Immature natural killer cell (primary cell): ENCODE results near the gene SEC14L3. TPM values are rescaled to one million over a fixed set of nuclear protein-coding genes. Genes with fewer than 3 reads are reported as not detected.

Source experiments
- DNase-seq, 3 donors: peaks; one replicate each; pipeline ENCODE4 v3.0.0; 2022; ENCODE audit warnings: mixed read lengths in 1 of 3
- H3K27ac Mint-ChIP-seq, 6 donors: one replicate each; pipeline ENCODE4 v1.8.0; 2020; ENCODE audit warnings: mixed read lengths in 6 of 6, mild to moderate bottlenecking in 5 of 6, inconsistent platforms in 4 of 6, moderate library complexity in 3 of 6
- H3K27me3 Mint-ChIP-seq, 3 donors: one replicate each; pipeline ENCODE4 v1.8.0; 2020 to 2021; ENCODE audit warnings: low read depth in 3 of 3, mild to moderate bottlenecking in 3 of 3, mixed read lengths in 3 of 3, moderate library complexity in 3 of 3, inconsistent platforms in 1 of 3
- H3K36me3 Mint-ChIP-seq, 3 donors: one replicate each; pipeline ENCODE4 v1.8.0; 2020; ENCODE audit warnings: mixed read lengths in 3 of 3, inconsistent platforms in 2 of 3, mild to moderate bottlenecking in 2 of 3
- H3K4me1 Mint-ChIP-seq, 2 donors: one replicate each; pipeline ENCODE4 v1.8.0; 2020; ENCODE audit warnings: inconsistent platforms in 2 of 2, mild to moderate bottlenecking in 2 of 2, mixed read lengths in 2 of 2, moderate library complexity in 1 of 2
- H3K4me3 Mint-ChIP-seq, 5 donors: one replicate each; pipeline ENCODE4 v1.8.0; 2020; ENCODE audit warnings: mild to moderate bottlenecking in 5 of 5, mixed read lengths in 5 of 5, inconsistent platforms in 3 of 5, moderate library complexity in 3 of 5
- H3K9me3 Mint-ChIP-seq, 6 donors: one replicate each; pipeline ENCODE4 v1.8.0; 2020; ENCODE audit warnings: mild to moderate bottlenecking in 6 of 6, mixed read lengths in 6 of 6, inconsistent platforms in 4 of 6, moderate library complexity in 3 of 6
- polyA plus RNA-seq, 3 donors: library from polyadenylated mRNA; unstranded; fragments of 300-500 nt; fragmentation: Illumina TruSeq; gene quantifications; one replicate each; pipeline ENCODE4 v1.2.3, GENCODE V29; 2021

SEC14L3 gene
- polyA plus RNA-seq, 3 donors from 2014 or later, result not detected

- H3K27me3 Mint-ChIP-seq, result peaks cover 9 to 21% (median 15%) of the 10 kb centered on the region in 3 donors
- peak overlapping the region; percentile 97 to 99 (median 98) for H3K4me3 Mint-ChIP-seq
- H3K4me1 Mint-ChIP-seq, result peaks cover 44 to 58% of the 10 kb centered on the region in 2 donors
- peak overlapping the region; percentile 98 to 100 (median 99) for H3K27ac Mint-ChIP-seq
- no peaks in the 10 kb centered on the region for H3K9me3 Mint-ChIP-seq
- peaks cover 1 to 5% (median 4%) of the 10 kb centered on the region in 3 donors for H3K36me3 Mint-ChIP-seq
- no peak for DNase-seq
Measured at GRCh38 chr22:30422481-30423300, 49.1 kb downstream of the SEC14L3 start.

- DNase-seq, result no peak
- Mint-ChIP-seq H3K27me3 (peaks cover 9 to 21% (median 15%) of the 10 kb centered on the region in 3 donors), H3K4me1 (peaks cover 40 to 51% of the 10 kb centered on the region in 2 donors), H3K27ac (peak overlapping the region; percentile 8 to 100 (median 99)), H3K9me3 (no peaks in the 10 kb centered on the region), H3K36me3 (peaks cover 0 to 5% (median 4%) of the 10 kb centered on the region in 3 donors), H3K4me3 (peak overlapping the region; percentile 97 to 99 (median 98))
Measured at GRCh38 chr22:30421695-30422480, 49.9 kb downstream of the SEC14L3 start.

- Mint-ChIP-seq H3K36me3 (peaks cover 5 to 16% (median 8%) of the 10 kb centered on the region in 3 donors), H3K27ac (no peak overlapping the region), H3K27me3 (peaks cover 5 to 10% (median 10%) of the 10 kb centered on the region in 3 donors), H3K4me3 (peak overlapping the region in 1 of 5 donors; percentile 18), H3K4me1 (peaks cover 28 to 37% of the 10 kb centered on the region in 2 donors), H3K9me3 (no peaks in the 10 kb centered on the region)
- DNase-seq, result no peak
Measured at GRCh38 chr22:30420347-30421125, 51.3 kb downstream of the SEC14L3 start.

GRCh38 chr22:30416837-30417236 is 55.0 kb downstream of the SEC14L3 start:
- no peak overlapping the region for H3K27ac Mint-ChIP-seq

GRCh38 chr22:30416403-30416802 is 55.4 kb downstream of the SEC14L3 start:
- Mint-ChIP-seq H3K27me3 (peaks cover 0 to 3% (median 0%) of the 10 kb centered on the region in 3 donors), H3K4me1 (no peaks in the 10 kb centered on the region), H3K27ac (peak overlapping the region in 1 of 6 donors; percentile 14), H3K4me3 (no peak overlapping the region), H3K36me3 (peaks cover 5 to 20% (median 13%) of the 10 kb centered on the region in 3 donors), H3K9me3 (no peaks in the 10 kb centered on the region)
- DNase-seq, result no peak

More at GRCh38 chr22:30416837-30417236, 55.0 kb downstream of the SEC14L3 start:
- no peaks in the 10 kb centered on the region for H3K9me3 Mint-ChIP-seq
- peaks cover 0 to 3% (median 0%) of the 10 kb centered on the region in 3 donors for H3K27me3 Mint-ChIP-seq
- H3K4me3 Mint-ChIP-seq, result no peak overlapping the region
- no peak for DNase-seq
- H3K4me1 Mint-ChIP-seq, result peaks cover 0 to 3% of the 10 kb centered on the region in 2 donors
- peaks cover 5 to 20% (median 13%) of the 10 kb centered on the region in 3 donors for H3K36me3 Mint-ChIP-seq

- no peaks in the 10 kb centered on the region for H3K9me3 Mint-ChIP-seq
- H3K4me3 Mint-ChIP-seq, result no peak overlapping the region
- peak overlapping the region in 1 of 6 donors; percentile 57 for H3K27ac Mint-ChIP-seq
- peaks cover 0 to 20% (median 13%) of the 10 kb centered on the region in 3 donors for H3K36me3 Mint-ChIP-seq
- DNase-seq, result no peak
- H3K4me1 Mint-ChIP-seq, result no peaks in the 10 kb centered on the region
- H3K27me3 Mint-ChIP-seq, result peaks cover 0 to 3% (median 0%) of the 10 kb centered on the region in 3 donors
Measured at GRCh38 chr22:30414525-30415047, 57.2 kb downstream of the SEC14L3 start.

GRCh38 chr22:30413745-30414524 is 57.9 kb downstream of the SEC14L3 start:
- no peak overlapping the region for H3K4me3 Mint-ChIP-seq
- no peak for DNase-seq
- H3K27ac Mint-ChIP-seq, result no peak overlapping the region
- H3K36me3 Mint-ChIP-seq, result peaks cover 0 to 20% (median 13%) of the 10 kb centered on the region in 3 donors
- no peaks in the 10 kb centered on the region for H3K4me1 Mint-ChIP-seq
- H3K27me3 Mint-ChIP-seq, result peaks cover 0 to 3% (median 0%) of the 10 kb centered on the region in 3 donors
- no peaks in the 10 kb centered on the region for H3K9me3 Mint-ChIP-seq

GRCh38 chr22:30413001-30413400 is 58.8 kb downstream of the SEC14L3 start:
- Mint-ChIP-seq H3K4me1 (no peaks in the 10 kb centered on the region), H3K9me3 (no peaks in the 10 kb centered on the region), H3K27ac (peak overlapping the region in 1 of 6 donors; percentile 51), H3K4me3 (no peak overlapping the region), H3K27me3 (peaks cover 0 to 3% (median 0%) of the 10 kb centered on the region in 3 donors), H3K36me3 (peaks cover 0 to 20% (median 13%) of the 10 kb centered on the region in 3 donors)
- no peak for DNase-seq

- Mint-ChIP-seq H3K27ac (peak overlapping the region in 1 of 6 donors; percentile 2), H3K27me3 (peaks cover 0 to 3% (median 0%) of the 10 kb centered on the region in 3 donors), H3K36me3 (peaks cover 0 to 16% (median 13%) of the 10 kb centered on the region in 3 donors), H3K4me1 (no peaks in the 10 kb centered on the region), H3K4me3 (no peak overlapping the region), H3K9me3 (no peaks in the 10 kb centered on the region)
- DNase-seq, result no peak
Measured at GRCh38 chr22:30411780-30412179, 60.0 kb downstream of the SEC14L3 start.

Other genes starting within 250 kb of the SEC14L3 start
- 1 to 10 TPM in 1 of 3 donors, under 1 TPM in 1, not detected in 1; 0.29 to 1.0 TPM for gene LIF, start 225.3 kb downstream of the SEC14L3 start, polyA plus RNA-seq
- gene OSM, start 205.2 kb downstream of the SEC14L3 start, polyA plus RNA-seq, result 10 to 100 TPM in 2 of 3 donors, 1 to 10 TPM in 1; 7.5 to 22.3 (median 16.6) TPM
- 10 to 100 TPM in 2 of 3 donors, 1 to 10 TPM in 1; 9.3 to 16.9 (median 11.8) TPM for gene CASTOR1, start 182.5 kb downstream of the SEC14L3 start, polyA plus RNA-seq
- 10 to 100 TPM; 46.2 to 59.9 (median 49.2) TPM for gene TBC1D10A, start 145.1 kb downstream of the SEC14L3 start, polyA plus RNA-seq
- gene SF3A1, start 115.1 kb downstream of the SEC14L3 start, polyA plus RNA-seq, result 100 to 1,000 TPM in 1 of 3 donors, 10 to 100 TPM in 2; 35.5 to 133 (median 69.6) TPM
- gene CCDC157, start 115.0 kb downstream of the SEC14L3 start, polyA plus RNA-seq, result 1 to 10 TPM; 1.4 to 3.5 (median 1.9) TPM
- gene RNF215, start 84.6 kb downstream of the SEC14L3 start, polyA plus RNA-seq, result 1 to 10 TPM in 1 of 3 donors, under 1 TPM in 2; 0.38 to 1.1 (median 0.56) TPM
- gene SEC14L2, start 75.0 kb downstream of the SEC14L3 start, polyA plus RNA-seq, result 1 to 10 TPM in 1 of 3 donors, under 1 TPM in 1, not detected in 1; 0.23 to 1.6 TPM
- gene MTFP1, start 46.2 kb downstream of the SEC14L3 start, polyA plus RNA-seq, result 10 to 100 TPM; 18.7 to 41.3 (median 32.0) TPM
- gene SEC14L4, start 33.7 kb upstream of the SEC14L3 start, polyA plus RNA-seq, result not detected
- gene SEC14L6, start 74.7 kb upstream of the SEC14L3 start, polyA plus RNA-seq, result 1 to 10 TPM in 1 of 3 donors, not detected in 2; 1.0 TPM
- not detected for gene GAL3ST1, start 102.6 kb upstream of the SEC14L3 start, polyA plus RNA-seq
- 10 to 100 TPM; 25.8 to 41.9 (median 34.5) TPM for gene PES1, start 119.9 kb upstream of the SEC14L3 start, polyA plus RNA-seq
- under 1 TPM in 2 of 3 donors, not detected in 1; 0.14 to 0.59 TPM for gene TCN2, start 135.2 kb upstream of the SEC14L3 start, polyA plus RNA-seq
- 1 to 10 TPM; 1.4 to 2.7 (median 2.7) TPM for gene SLC35E4, start 163.8 kb upstream of the SEC14L3 start, polyA plus RNA-seq
- 1 to 10 TPM; 4.6 to 8.6 (median 4.7) TPM for gene DUSP18, start 195.9 kb upstream of the SEC14L3 start, polyA plus RNA-seq
- gene OSBP2, start 222.9 kb upstream of the SEC14L3 start, polyA plus RNA-seq, result 1 to 10 TPM in 1 of 3 donors, under 1 TPM in 2; 0.19 to 2.4 (median 0.35) TPM